Loucy (cell line): Measurements from ENCODE around the gene POLR3F.

Source experiments
- EZH2phosphoT487 ChIP-seq: fragments of 200-600 bp; IDR thresholded peaks from 2 replicates; pipeline ENCODE4 v1.6.1; 2018; ENCODE audit warnings: antibody characterized with exemption, mild to moderate bottlenecking, moderate library complexity, borderline replicate concordance
- TF ChIP-seq, protein P1 (sequence below): fragments of 200-600 bp; sonication (generic); conservative IDR thresholded peaks from 2 replicates; pipeline ENCODE4 v1.5.1; 2014; ENCODE audit warnings: mild to moderate bottlenecking, antibody characterized with exemption, low read length

GRCh38 chr20:18506744-18507143 lies 39.6 kb downstream of the POLR3F start:
- TF ChIP-seq, protein P1, sequence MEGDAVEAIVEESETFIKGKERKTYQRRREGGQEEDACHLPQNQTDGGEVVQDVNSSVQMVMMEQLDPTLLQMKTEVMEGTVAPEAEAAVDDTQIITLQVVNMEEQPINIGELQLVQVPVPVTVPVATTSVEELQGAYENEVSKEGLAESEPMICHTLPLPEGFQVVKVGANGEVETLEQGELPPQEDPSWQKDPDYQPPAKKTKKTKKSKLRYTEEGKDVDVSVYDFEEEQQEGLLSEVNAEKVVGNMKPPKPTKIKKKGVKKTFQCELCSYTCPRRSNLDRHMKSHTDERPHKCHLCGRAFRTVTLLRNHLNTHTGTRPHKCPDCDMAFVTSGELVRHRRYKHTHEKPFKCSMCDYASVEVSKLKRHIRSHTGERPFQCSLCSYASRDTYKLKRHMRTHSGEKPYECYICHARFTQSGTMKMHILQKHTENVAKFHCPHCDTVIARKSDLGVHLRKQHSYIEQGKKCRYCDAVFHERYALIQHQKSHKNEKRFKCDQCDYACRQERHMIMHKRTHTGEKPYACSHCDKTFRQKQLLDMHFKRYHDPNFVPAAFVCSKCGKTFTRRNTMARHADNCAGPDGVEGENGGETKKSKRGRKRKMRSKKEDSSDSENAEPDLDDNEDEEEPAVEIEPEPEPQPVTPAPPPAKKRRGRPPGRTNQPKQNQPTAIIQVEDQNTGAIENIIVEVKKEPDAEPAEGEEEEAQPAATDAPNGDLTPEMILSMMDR: no peak
- TF ChIP-seq EZH2phosphoT487: no peak
